Measurements from ENCODE around the gene KDM4B. TPM values are rescaled to one million over a fixed set of nuclear protein-coding genes. Genes with fewer than 3 reads are reported as not detected.

Gene KDM4B
- total and polyA plus RNA-seq, 4 donors, result 3.2 to 19.7 (median 12.9) TPM

GRCh38 chr19:5040544-5041167, 71.7 kb downstream of the KDM4B start:
- no peaks in the 10 kb centered on the region for H3K9me3 ChIP-seq (ENCODE audit: control insufficient read depth in 4 of 4, low read length in 3 of 4)
- no peak overlapping the region for H3K4me3 ChIP-seq (ENCODE audit: low read depth in 1 of 3, low read length in 3 of 3)
- no peak for DNase-seq (ENCODE audit: low spot score)
- no peaks in the 10 kb centered on the region for H3K27me3 ChIP-seq (ENCODE audit: control insufficient read depth in 4 of 4, insufficient read depth in 4 of 4, low read length in 3 of 4)
- no peak overlapping the region for H3K27ac ChIP-seq (ENCODE audit: low read depth in 1 of 2, low read length in 2 of 2)
- H3K9ac ChIP-seq (ENCODE audit: low read depth in 1 of 2, low read length in 2 of 2), result no peak overlapping the region
- TF ChIP-seq EGR1 (IDR thresholded peaks at IDR 0.05; ENCODE audit: low read depth in 2 of 2) (no peak), HNF4G (IDR thresholded peaks at IDR 0.05) (no peak), JUND (IDR thresholded peaks at IDR 0.05) (no peak), GABPA (IDR thresholded peaks at IDR 0.05 in 1 of 2, conservative IDR thresholded peaks at IDR 0.05 in 1 of 2) (no peak), FOXA2 (IDR thresholded peaks at IDR 0.05) (no peak), REST (IDR thresholded peaks at IDR 0.05) (no peak), SP1 (IDR thresholded peaks at IDR 0.05) (no peak)
- no peaks in the 10 kb centered on the region for H3K4me1 ChIP-seq (ENCODE audit: control insufficient read depth in 4 of 4, insufficient read depth in 4 of 4, low read length in 3 of 4)
- peaks cover 0 to 23% (median 10%) of the 10 kb centered on the region in 4 donors for H3K36me3 ChIP-seq (ENCODE audit: control insufficient read depth in 4 of 4, insufficient read depth in 3 of 4, low read depth in 1 of 4, low read length in 3 of 4)
- WGBS, result 95% methylated on average over 28 of the region's 28 CpGs

- WGBS, result 89% methylated on average over 29 of the region's 29 CpGs
- TF ChIP-seq FOXA1 (IDR thresholded peaks at IDR 0.05), result no peak
- TF ChIP-seq HNF4G (IDR thresholded peaks at IDR 0.05), result no peak
- TF ChIP-seq YY1 (IDR thresholded peaks at IDR 0.05), result no peak
- no peak for TF ChIP-seq TAF1 (conservative IDR thresholded peaks at IDR 0.05)
- no peak for TF ChIP-seq MAX (IDR thresholded peaks at IDR 0.05)
- no peak for TF ChIP-seq EGR1 (IDR thresholded peaks at IDR 0.05; ENCODE audit: low read depth in 2 of 2)
- no peak for TF ChIP-seq CTCF (IDR thresholded peaks at IDR 0.05; ENCODE audit: low read depth, low read length, missing input control)
- no peak for TF ChIP-seq NR2F2 (IDR thresholded peaks at IDR 0.05)
- TF ChIP-seq HNF4A (conservative IDR thresholded peaks at IDR 0.05), result no peak
- no peak for TF ChIP-seq GABPA (IDR thresholded peaks at IDR 0.05 in 1 of 2, conservative IDR thresholded peaks at IDR 0.05 in 1 of 2)
- no peak for TF ChIP-seq REST (IDR thresholded peaks at IDR 0.05)
- no peak for TF ChIP-seq JUND (IDR thresholded peaks at IDR 0.05)
- no peak for TF ChIP-seq RAD21 (IDR thresholded peaks at IDR 0.05)
- TF ChIP-seq ATF3 (IDR thresholded peaks at IDR 0.05), result no peak
- TF ChIP-seq RXRA (IDR thresholded peaks at IDR 0.05), result no peak
- no peak for TF ChIP-seq SP1 (IDR thresholded peaks at IDR 0.05)
- no peak for TF ChIP-seq FOXA2 (IDR thresholded peaks at IDR 0.05)
- H3K36me3 ChIP-seq (ENCODE audit: control insufficient read depth in 4 of 4, insufficient read depth in 3 of 4, low read depth in 1 of 4, low read length in 3 of 4), result peaks cover 0 to 23% (median 10%) of the 10 kb centered on the region in 4 donors
- H3K9me3 ChIP-seq (ENCODE audit: control insufficient read depth in 4 of 4, low read length in 3 of 4), result no peaks in the 10 kb centered on the region
- no peak overlapping the region for H3K9ac ChIP-seq (ENCODE audit: low read depth in 1 of 2, low read length in 2 of 2)
- H3K4me3 ChIP-seq (ENCODE audit: low read depth in 1 of 3, low read length in 3 of 3), result no peak overlapping the region
- H3K27ac ChIP-seq (ENCODE audit: low read depth in 1 of 2, low read length in 2 of 2), result no peak overlapping the region
- H3K27me3 ChIP-seq (ENCODE audit: control insufficient read depth in 4 of 4, insufficient read depth in 4 of 4, low read length in 3 of 4), result no peaks in the 10 kb centered on the region
- H3K4me1 ChIP-seq (ENCODE audit: control insufficient read depth in 4 of 4, insufficient read depth in 4 of 4, low read length in 3 of 4), result peaks cover 0 to 2% (median 0%) of the 10 kb centered on the region in 4 donors
- no peak for DNase-seq (ENCODE audit: low spot score)
These were observed 72.4 kb downstream of the KDM4B start for GRCh38 chr19:5041168-5041912.
